PC-3 (cell line): ENCODE measurements around the gene TYK2. TPM values are rescaled to one million over a fixed set of nuclear protein-coding genes. Genes with fewer than 3 reads are reported as not detected.

Source experiments
- ATAC-seq: fragments of 200-7000 bp; cut with Tn5 transposase; 2 replicates; pipeline ENCODE4 v1.9.1; 2020; ENCODE audit warnings: mild to moderate bottlenecking, moderate library complexity
- BruUV-seq: library from RNA; stranded (reverse); fragments of 400-500 nt; replicated peaks from 2 replicates; lab custom pipeline; 2021; lab: Mats Ljungman, UMichigan
- CTCF ChIA-PET: fragments of 300-600 bp; sonication (Branson Sonifier 250); formaldehyde crosslinking; loops from one replicate; lab custom pipeline; 2022; ENCODE audit warnings: antibody characterized with exemption; lab: Charles Lee
- POLR2A ChIA-PET: fragments of 300-600 bp; sonication (Branson Sonifier 250); formaldehyde crosslinking; loops from one replicate; lab custom pipeline; 2022; ENCODE audit warnings: antibody characterized with exemption; ENCODE audit not compliant: unreplicated experiment; lab: Charles Lee
- DNase-seq: peaks from one replicate; pipeline ENCODE4 v3.0.0-alpha.2; 2015
- H2AFZ ChIP-seq: fragments of 300-600 bp; sonication (generic); 2 replicates; pipeline ENCODE4 v1.6.0; 2016; ENCODE audit warnings: antibody characterized with exemption, low read length
- H3F3A ChIP-seq: fragments of 300-600 bp; sonication (generic); one replicate; pipeline ENCODE4 v1.6.0; 2017; ENCODE audit warnings: antibody characterized with exemption, low read length, control low read depth, mild to moderate bottlenecking; ENCODE audit not compliant: unreplicated experiment
- H3K27ac ChIP-seq: fragments of 300-600 bp; sonication (generic); 2 replicates; pipeline ENCODE4 v1.5.1; 2016; ENCODE audit warnings: mild to moderate bottlenecking, low read length
- H3K27me3 ChIP-seq: fragments of 300-600 bp; sonication (generic); 2 replicates; pipeline ENCODE4 v1.6.1; 2016; ENCODE audit warnings: low read length, mixed read lengths
- H3K36me3 ChIP-seq: fragments of 300-600 bp; sonication (generic); 2 replicates; pipeline ENCODE4 v1.6.1; 2016; ENCODE audit warnings: low read depth, mixed run types, low read length, mixed read lengths
- H3K4me1 ChIP-seq: fragments of 300-600 bp; sonication (generic); 2 replicates; pipeline ENCODE4 v1.5.1; 2016; ENCODE audit warnings: low read length; ENCODE audit not compliant: insufficient read depth
- H3K4me2 ChIP-seq: fragments of 300-600 bp; sonication (generic); 2 replicates; pipeline ENCODE4 v1.6.0; 2016; ENCODE audit warnings: low read length
- H3K4me3 ChIP-seq: fragments of 300-600 bp; sonication (generic); 2 replicates; pipeline ENCODE4 v1.5.1; 2016; ENCODE audit warnings: mild to moderate bottlenecking, low read length, mixed read lengths
- H3K79me2 ChIP-seq: fragments of 300-600 bp; sonication (generic); 2 replicates; pipeline ENCODE4 v1.6.1; 2017; ENCODE audit warnings: low read length, mixed read lengths
- H3K9ac ChIP-seq: fragments of 300-600 bp; sonication (generic); 2 replicates; pipeline ENCODE4 v1.6.0; 2016; ENCODE audit warnings: mild to moderate bottlenecking, low read length
- H3K9me2 ChIP-seq: fragments of 300-600 bp; sonication (generic); replicated peaks from 2 replicates; pipeline ENCODE4 v1.6.1; 2016; ENCODE audit warnings: mixed run types, low read length, mixed read lengths
- H3K9me3 ChIP-seq: fragments of 300-600 bp; sonication (generic); 2 replicates; pipeline ENCODE4 v1.6.1; 2016; ENCODE audit warnings: low read length, mixed read lengths
- H4K20me1 ChIP-seq: fragments of 300-600 bp; sonication (generic); 2 replicates; pipeline ENCODE4 v1.6.1; 2016; ENCODE audit warnings: low read length, mixed read lengths
- EZH2 ChIP-seq: fragments of 300-600 bp; sonication (generic); IDR thresholded peaks from one replicate; pipeline ENCODE4 v1.6.1; 2017; ENCODE audit warnings: antibody characterized with exemption, mild to moderate bottlenecking, low read length; ENCODE audit not compliant: unreplicated experiment
- EZH2phosphoT487 ChIP-seq: fragments of 300-600 bp; sonication (generic); IDR thresholded peaks from 2 replicates; pipeline ENCODE4 v1.6.1; 2018; ENCODE audit warnings: mild to moderate bottlenecking, antibody characterized with exemption, low read length, borderline replicate concordance
- intact Hi-C: fragments of 100-400 bp; cut with micrococcal nuclease; formaldehyde crosslinking; loops from 2 replicates; pipeline ENCODE4 v1.9.0; 2023
- total RNA-seq: library from RNA; depleted of rRNA; stranded (reverse); fragments of >200 nt; gene quantifications from 2 replicates; pipeline ENCODE4 v1.2.3, GENCODE V29; 2014
- TF ChIP-seq, protein P1 (sequence below): fragments of 300-600 bp; sonication (generic); conservative IDR thresholded peaks from 2 replicates; pipeline ENCODE4 v1.5.1; 2017; ENCODE audit warnings: antibody characterized with exemption, low read depth, mild to moderate bottlenecking, low read length

TYK2 gene
- total RNA-seq, 1 experiment from 2014 or later = 177 TPM

DNA sequence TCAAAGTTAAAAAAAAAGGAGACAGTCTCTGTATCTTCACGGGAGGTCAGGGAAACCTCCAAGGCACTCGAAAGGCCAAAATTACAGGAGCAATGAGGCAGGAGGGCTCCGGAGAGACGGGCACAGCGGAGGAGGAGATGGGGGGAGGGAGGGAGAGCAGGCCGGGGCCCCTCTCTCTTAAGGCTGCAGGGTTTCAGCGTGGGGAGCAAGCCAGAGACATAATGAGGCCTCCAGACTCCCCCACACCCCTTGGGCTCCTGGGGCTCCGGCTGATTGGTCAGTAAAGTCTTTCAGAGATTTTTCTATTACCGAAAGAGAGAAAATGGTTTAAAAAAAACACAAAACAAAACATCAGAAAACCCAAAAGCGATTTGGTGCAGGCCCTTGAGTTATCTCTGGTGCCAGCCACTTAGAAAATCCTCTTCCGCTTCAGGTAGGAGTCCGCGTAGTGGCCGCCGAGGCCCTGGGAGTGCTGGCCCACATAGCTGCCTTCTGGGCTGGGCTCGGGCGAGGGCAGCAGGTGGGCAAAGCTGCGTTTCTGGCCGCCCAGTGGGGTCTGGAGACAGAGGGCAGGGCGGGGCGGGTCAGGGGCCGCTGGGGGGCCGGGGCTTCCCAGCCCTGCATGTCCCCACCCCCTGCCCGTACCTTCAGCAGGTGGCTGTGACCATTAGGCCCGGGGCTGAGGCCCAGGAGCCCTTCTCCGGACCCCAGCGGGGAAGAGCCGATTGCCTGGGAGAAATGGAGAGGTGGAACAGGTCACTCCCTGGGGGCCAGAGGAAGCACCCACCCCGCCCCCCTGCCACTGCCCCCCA lies 63.1 kb downstream of the TYK2 start:
- POLR2A ChIA-PET = interaction anchor here (0.6 kb wide), 3 partner anchors 11 to 17 kb away, joined by 4 to 26 read pairs (median 8); no protein-coding TSS in a partner anchor
- H3K9me3 ChIP-seq = no peaks in the 10 kb centered on the region
- peaks cover 10% of the 10 kb centered on the region; the same call in 1 of the 2 replicates for H3K4me1 ChIP-seq
- BruUV-seq = no TSS peak
- no peak overlapping the region for H3K9ac ChIP-seq
- no peaks in the 10 kb centered on the region for H3F3A ChIP-seq
- no peak overlapping the region for H3K4me3 ChIP-seq
- H4K20me1 ChIP-seq = no peaks in the 10 kb centered on the region
- CTCF ChIA-PET = no interaction called here
- TF ChIP-seq EZH2 (no peak), EZH2phosphoT487 (no peak)
- TF ChIP-seq, protein P1, sequence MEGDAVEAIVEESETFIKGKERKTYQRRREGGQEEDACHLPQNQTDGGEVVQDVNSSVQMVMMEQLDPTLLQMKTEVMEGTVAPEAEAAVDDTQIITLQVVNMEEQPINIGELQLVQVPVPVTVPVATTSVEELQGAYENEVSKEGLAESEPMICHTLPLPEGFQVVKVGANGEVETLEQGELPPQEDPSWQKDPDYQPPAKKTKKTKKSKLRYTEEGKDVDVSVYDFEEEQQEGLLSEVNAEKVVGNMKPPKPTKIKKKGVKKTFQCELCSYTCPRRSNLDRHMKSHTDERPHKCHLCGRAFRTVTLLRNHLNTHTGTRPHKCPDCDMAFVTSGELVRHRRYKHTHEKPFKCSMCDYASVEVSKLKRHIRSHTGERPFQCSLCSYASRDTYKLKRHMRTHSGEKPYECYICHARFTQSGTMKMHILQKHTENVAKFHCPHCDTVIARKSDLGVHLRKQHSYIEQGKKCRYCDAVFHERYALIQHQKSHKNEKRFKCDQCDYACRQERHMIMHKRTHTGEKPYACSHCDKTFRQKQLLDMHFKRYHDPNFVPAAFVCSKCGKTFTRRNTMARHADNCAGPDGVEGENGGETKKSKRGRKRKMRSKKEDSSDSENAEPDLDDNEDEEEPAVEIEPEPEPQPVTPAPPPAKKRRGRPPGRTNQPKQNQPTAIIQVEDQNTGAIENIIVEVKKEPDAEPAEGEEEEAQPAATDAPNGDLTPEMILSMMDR = no peak
- no peaks in the 10 kb centered on the region for H3K27me3 ChIP-seq
- H2AFZ ChIP-seq = no peak overlapping the region
- H3K27ac ChIP-seq = no peak overlapping the region
- intact Hi-C loops = no loop called here
- peaks cover 15% of the 10 kb centered on the region for H3K79me2 ChIP-seq
- no peaks in the 10 kb centered on the region for H3K9me2 ChIP-seq
- H3K4me2 ChIP-seq = no peak overlapping the region
- peaks cover 25% of the 10 kb centered on the region for H3K36me3 ChIP-seq
- no peak for DNase-seq
- no peak for ATAC-seq

DNA sequence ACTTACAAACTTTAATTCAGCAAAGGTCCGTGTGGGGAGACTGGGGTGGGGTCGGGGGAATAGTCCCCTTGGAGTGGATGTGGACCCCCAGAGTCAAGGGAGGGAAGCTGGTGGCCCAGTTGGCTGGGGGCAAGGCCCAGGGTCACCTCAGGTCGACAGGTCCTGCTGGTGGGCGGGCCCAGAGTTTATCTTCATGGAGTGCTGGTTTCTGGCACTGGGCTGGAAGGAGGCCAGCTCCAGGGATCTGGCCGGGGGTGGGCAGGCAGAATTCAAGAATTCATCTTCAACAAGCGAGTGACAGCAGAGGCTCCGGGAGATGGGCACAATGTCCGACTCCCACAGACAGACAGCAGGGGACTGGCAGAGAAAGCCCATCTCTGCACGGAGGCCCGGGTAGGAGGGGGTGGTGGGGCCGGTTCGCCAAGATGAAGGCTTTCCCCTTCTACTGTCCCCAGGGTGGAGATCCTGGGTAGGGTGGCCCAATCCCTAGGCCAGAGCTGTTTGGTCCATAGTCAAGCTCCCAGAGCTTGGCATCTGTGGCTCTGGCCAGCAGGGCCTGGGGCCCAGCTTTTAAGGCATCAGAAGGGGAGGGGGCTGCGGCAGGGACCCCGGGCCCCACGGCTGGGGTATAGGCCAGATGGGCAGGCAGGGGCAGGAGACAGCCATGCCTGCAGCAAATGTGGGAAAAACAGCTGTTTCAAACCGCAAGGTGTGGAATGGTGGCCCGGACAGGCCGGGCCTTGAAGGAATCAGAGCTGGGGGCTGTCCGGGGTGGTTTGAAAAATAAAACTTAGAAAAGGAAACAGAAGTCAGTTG lies 63.9 kb downstream of the TYK2 start:
- intact Hi-C loops = no loop called here
- peak overlapping the region; percentile 87; the same call in 1 of the 2 replicates for H2AFZ ChIP-seq
- peaks cover 10% of the 10 kb centered on the region; the same call in 1 of the 2 replicates for H3K4me1 ChIP-seq
- H3K4me2 ChIP-seq = peak overlapping the region; percentile 93
- peaks cover 15% of the 10 kb centered on the region for H3K79me2 ChIP-seq
- no peak for ATAC-seq
- TF ChIP-seq EZH2 (no peak), EZH2phosphoT487 (no peak)
- TF ChIP-seq, protein P1 = no peak
- POLR2A ChIA-PET = interaction anchor here (0.6 kb wide), 2 partner anchors 17 to 18 kb away, joined by 4 to 26 read pairs; no protein-coding TSS in a partner anchor
- peak overlapping the region; percentile 87; the same call in 1 of the 2 replicates for H3K9ac ChIP-seq
- no peak overlapping the region for H3K27ac ChIP-seq
- no peaks in the 10 kb centered on the region for H3K27me3 ChIP-seq
- BruUV-seq = TSS peak; percentile 25
- DNase-seq = no peak
- peak overlapping the region; percentile 82 for H3K4me3 ChIP-seq
- H3K9me3 ChIP-seq = no peaks in the 10 kb centered on the region
- H3F3A ChIP-seq = no peaks in the 10 kb centered on the region
- CTCF ChIA-PET = no interaction called here
- H3K9me2 ChIP-seq = no peaks in the 10 kb centered on the region
- H4K20me1 ChIP-seq = no peaks in the 10 kb centered on the region
- peaks cover 20% of the 10 kb centered on the region for H3K36me3 ChIP-seq
